Keratinocyte (primary cell): ENCODE data around the gene INHBB. TPM values are rescaled to one million over a fixed set of nuclear protein-coding genes. Genes with fewer than 3 reads are reported as not detected.

Experiments
- DNase-seq: peaks from one replicate; pipeline ENCODE4 v3.0.0-alpha.2; 2011; ENCODE audit warnings: low read depth, missing footprints, low spot score
- FAIRE-seq: peaks from 2 replicates; lab custom pipeline; 2011; peaks lifted over from hg19 to GRCh38; lab: Jason Lieb, UNC
- H2AFZ ChIP-seq: 2 replicates; pipeline ENCODE4 v1.6.0; 2012; ENCODE audit warnings: low read length, control low read depth, inconsistent platforms; ENCODE audit not compliant: control insufficient read depth
- H3K27ac ChIP-seq: 2 replicates; pipeline ENCODE4 v1.5.1; 2011; ENCODE audit warnings: low read length; ENCODE audit not compliant: control insufficient read depth, insufficient read depth
- H3K27me3 ChIP-seq: 3 replicates; pipeline ENCODE4 v1.6.0; 2011; ENCODE audit warnings: low read length; ENCODE audit not compliant: control insufficient read depth, insufficient read depth; ENCODE audit errors: extremely low read depth
- H3K36me3 ChIP-seq, 2 experiments: 2 replicates in 1 of 2; 3 replicates in 1 of 2; pipeline ENCODE4 v1.5.1; 2011; ENCODE audit warnings: low read length in 2 of 2, mild to moderate bottlenecking in 1 of 2; ENCODE audit not compliant: control insufficient read depth in 2 of 2, insufficient read depth in 2 of 2; ENCODE audit errors: extremely low read depth in 1 of 2
- H3K4me1 ChIP-seq: 3 replicates; pipeline ENCODE4 v1.5.1; 2011; ENCODE audit warnings: low read length; ENCODE audit not compliant: control insufficient read depth, insufficient read depth; ENCODE audit errors: extremely low read depth
- H3K4me2 ChIP-seq: 3 replicates; pipeline ENCODE4 v1.6.0; 2011; ENCODE audit warnings: low read depth, low read length; ENCODE audit not compliant: control insufficient read depth, insufficient read depth; ENCODE audit errors: extremely low read depth
- H3K4me3 ChIP-seq, 3 experiments: fragments of 200-600 bp in 1 of 3; sonication (generic) in 1 of 3; 2 replicates in 2 of 3; 3 replicates in 1 of 3; pipeline ENCODE4 v1.5.1; 2011 to 2016; ENCODE audit warnings: low read length in 3 of 3, mild to moderate bottlenecking in 3 of 3, control low read depth in 2 of 3, inconsistent platforms in 1 of 3, low read depth in 1 of 3, mixed read lengths in 1 of 3, mixed run types in 1 of 3, moderate library complexity in 1 of 3; ENCODE audit not compliant: control insufficient read depth in 2 of 3, insufficient read depth in 2 of 3; ENCODE audit errors: extremely low read depth in 1 of 3
- H3K79me2 ChIP-seq: 2 replicates; pipeline ENCODE4 v1.6.0; 2012; ENCODE audit warnings: low read length; ENCODE audit not compliant: control insufficient read depth, insufficient read depth
- H3K9ac ChIP-seq: 3 replicates; pipeline ENCODE4 v1.6.0; 2011; ENCODE audit warnings: low read length; ENCODE audit not compliant: control insufficient read depth, insufficient read depth; ENCODE audit errors: extremely low read depth
- H3K9me1 ChIP-seq: 3 replicates; pipeline ENCODE4 v1.6.0; 2011; ENCODE audit warnings: low read length; ENCODE audit not compliant: control insufficient read depth, insufficient read depth; ENCODE audit errors: extremely low read depth
- H3K9me3 ChIP-seq: 2 replicates; pipeline ENCODE4 v1.5.1; 2012; ENCODE audit warnings: low read depth, low read length; ENCODE audit not compliant: control insufficient read depth
- H4K20me1 ChIP-seq: 3 replicates; pipeline ENCODE4 v1.6.0; 2011; ENCODE audit warnings: low read length; ENCODE audit not compliant: control insufficient read depth, insufficient read depth; ENCODE audit errors: extremely low read depth
- EZH2 ChIP-seq: IDR thresholded peaks from one replicate; pipeline ENCODE4 v1.6.1; 2012; ENCODE audit warnings: inconsistent platforms, mild to moderate bottlenecking, low read length, moderate library complexity
- dilution Hi-C: fragments of 300-500 bp; cut with MboI; formaldehyde crosslinking; loops from one replicate; pipeline ENCODE4 v1.7.0; 2020; ENCODE audit warnings: low sequenced_read_pairs; ENCODE audit not compliant: extremely low pct_ligation_motif_present
- polyA plus RNA-seq, 5 experiments: library from polyadenylated mRNA; depleted of rRNA in 3 of 5; stranded (reverse) in 3 of 5; stranded (forward) in 1 of 5; unstranded in 1 of 5; fragments of >200 nt; gene quantifications; 1 replicate in 1 of 5; 2 replicates in 3 of 5; 3 replicates in 1 of 5; pipeline versions ENCODE4 v1.2.1 to v1.2.3, GENCODE V29; 2011 to 2012; ENCODE audit warnings: missing spikeins in 2 of 5, low read depth in 1 of 5, low replicate concordance in 1 of 5
- TF ChIP-seq, protein P1 (sequence below), 3 experiments: IDR thresholded peaks in 1 of 3; conservative IDR thresholded peaks in 1 of 3; optimal IDR thresholded peaks in 1 of 3; 2 replicates in 2 of 3; 3 replicates in 1 of 3; pipeline versions ENCODE3 to v1.5.1; 2011; ENCODE audit warnings: low read length in 3 of 3, mild to moderate bottlenecking in 3 of 3, moderate library complexity in 2 of 3, control low read depth in 1 of 3, inconsistent platforms in 1 of 3; ENCODE audit not compliant: insufficient read depth in 2 of 3; ENCODE audit errors: extremely low read depth in 1 of 3

Gene INHBB
- polyA plus RNA-seq, 1 donor (not counting 4 experiments of a cell fraction or from before 2014, with no cell fraction given), result not detected

DNA sequence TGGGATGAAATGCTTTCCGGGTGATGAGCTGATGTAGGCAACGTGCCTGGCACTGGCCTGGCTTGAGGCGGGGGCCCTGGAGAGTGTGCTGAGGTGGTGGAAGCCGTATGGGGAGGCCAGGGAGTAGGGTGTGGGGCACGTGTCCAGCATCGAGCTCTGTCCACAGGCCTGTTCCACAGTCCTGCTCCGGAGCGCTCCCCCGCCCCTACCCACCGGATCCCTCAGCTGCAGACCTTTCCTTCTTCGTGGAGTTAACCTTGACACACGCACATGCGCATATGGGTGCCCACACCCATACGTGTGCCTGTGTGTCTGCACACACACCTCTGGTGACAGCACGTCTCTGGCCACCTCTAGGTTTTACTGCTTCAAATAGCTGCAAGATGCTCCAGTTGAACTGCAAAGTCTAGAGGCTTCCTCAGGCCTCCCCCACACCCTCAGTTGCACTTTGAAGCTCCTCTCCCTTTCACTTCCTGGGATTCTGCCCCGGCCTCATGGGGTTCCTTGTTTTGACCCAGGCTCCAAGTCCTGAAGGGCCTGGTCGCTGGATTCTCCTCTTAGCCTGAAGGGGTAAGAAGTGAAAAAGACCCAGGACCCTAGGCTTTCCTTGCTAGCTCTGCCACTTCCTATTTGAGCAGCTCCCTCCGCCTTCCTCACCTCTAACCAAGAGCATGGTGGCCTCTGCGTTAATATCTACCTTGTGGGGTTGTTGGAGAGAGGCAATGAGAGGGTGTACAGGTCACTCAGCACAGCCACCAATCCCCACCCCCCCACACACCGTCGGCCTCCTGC, 49.5 kb downstream of the INHBB start:
- no peak overlapping the region for H3K4me3 ChIP-seq
- TF ChIP-seq EZH2, result no peak
- TF ChIP-seq, protein P1, sequence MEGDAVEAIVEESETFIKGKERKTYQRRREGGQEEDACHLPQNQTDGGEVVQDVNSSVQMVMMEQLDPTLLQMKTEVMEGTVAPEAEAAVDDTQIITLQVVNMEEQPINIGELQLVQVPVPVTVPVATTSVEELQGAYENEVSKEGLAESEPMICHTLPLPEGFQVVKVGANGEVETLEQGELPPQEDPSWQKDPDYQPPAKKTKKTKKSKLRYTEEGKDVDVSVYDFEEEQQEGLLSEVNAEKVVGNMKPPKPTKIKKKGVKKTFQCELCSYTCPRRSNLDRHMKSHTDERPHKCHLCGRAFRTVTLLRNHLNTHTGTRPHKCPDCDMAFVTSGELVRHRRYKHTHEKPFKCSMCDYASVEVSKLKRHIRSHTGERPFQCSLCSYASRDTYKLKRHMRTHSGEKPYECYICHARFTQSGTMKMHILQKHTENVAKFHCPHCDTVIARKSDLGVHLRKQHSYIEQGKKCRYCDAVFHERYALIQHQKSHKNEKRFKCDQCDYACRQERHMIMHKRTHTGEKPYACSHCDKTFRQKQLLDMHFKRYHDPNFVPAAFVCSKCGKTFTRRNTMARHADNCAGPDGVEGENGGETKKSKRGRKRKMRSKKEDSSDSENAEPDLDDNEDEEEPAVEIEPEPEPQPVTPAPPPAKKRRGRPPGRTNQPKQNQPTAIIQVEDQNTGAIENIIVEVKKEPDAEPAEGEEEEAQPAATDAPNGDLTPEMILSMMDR (optimal IDR thresholded peaks at IDR 0.05 in 1 of 3, IDR thresholded peaks at IDR 0.05 in 1 of 3, conservative IDR thresholded peaks at IDR 0.05 in 1 of 3; ENCODE audit: extremely low read depth in 1 of 3, insufficient read depth in 2 of 3, low read length in 3 of 3), result no peak
- no peak overlapping the region for H2AFZ ChIP-seq
- dilution Hi-C loops, result no loop called here
- no peak overlapping the region for H3K27ac ChIP-seq
- no peaks in the 10 kb centered on the region for H3K9me3 ChIP-seq
- FAIRE-seq, result no peak
- H3K9ac ChIP-seq, result no peak overlapping the region
- peaks cover 25% of the 10 kb centered on the region for H3K27me3 ChIP-seq
- no peaks in the 10 kb centered on the region for H3K36me3 ChIP-seq
- H3K79me2 ChIP-seq, result no peaks in the 10 kb centered on the region
- H3K4me1 ChIP-seq, result peaks cover 5% of the 10 kb centered on the region
- H4K20me1 ChIP-seq, result no peaks in the 10 kb centered on the region
- no peak for DNase-seq
- H3K9me1 ChIP-seq, result no peaks in the 10 kb centered on the region
- no peak overlapping the region for H3K4me2 ChIP-seq

DNA sequence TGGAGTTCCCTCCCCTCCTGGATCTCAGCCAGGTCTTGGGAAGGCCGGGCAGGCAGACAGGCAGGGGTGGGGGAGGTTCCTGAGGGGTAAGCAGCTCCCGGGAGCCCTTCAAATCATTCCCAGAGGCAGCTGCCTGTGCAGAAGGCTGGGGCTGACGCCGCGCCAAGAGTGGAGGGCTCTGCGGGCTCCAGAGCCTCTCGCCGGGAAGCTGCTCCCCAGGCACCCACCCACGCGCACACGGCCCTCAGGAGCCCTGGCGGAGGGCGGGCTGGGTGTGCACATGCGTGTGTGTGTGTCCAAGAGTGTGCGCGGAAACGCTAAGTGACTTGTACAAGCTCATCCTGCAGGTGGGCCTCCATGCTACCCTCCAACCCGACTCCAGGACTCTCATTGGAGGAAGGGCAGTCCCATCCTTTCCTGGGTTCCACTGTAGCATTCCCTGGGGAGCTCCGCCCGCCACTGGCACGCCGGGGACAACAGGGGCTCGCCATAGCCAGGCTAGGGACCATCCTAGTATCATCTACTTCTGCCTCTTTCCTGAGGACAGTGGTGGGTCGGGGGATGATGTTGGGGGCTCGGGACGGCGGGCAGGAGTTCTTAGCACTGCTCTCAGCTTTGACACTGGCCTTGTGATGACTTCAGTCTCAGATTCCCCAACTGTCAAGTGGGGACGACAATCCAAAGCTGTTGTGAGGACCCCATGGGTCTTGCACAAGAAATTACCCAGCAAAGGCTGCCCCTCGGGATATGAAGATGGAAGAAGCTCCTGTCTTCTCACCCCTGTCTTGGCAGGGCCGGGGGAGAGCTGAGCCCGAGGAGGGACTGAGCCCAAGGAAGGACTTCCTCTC, 50.3 kb downstream of the INHBB start:
- Histone ChIP-seq H3K27ac (no peak overlapping the region), H3K4me1 (peaks cover 5% of the 10 kb centered on the region), H2AFZ (no peak overlapping the region), H3K9ac (no peak overlapping the region), H3K4me2 (no peak overlapping the region), H3K9me3 (no peaks in the 10 kb centered on the region), H4K20me1 (no peaks in the 10 kb centered on the region), H3K4me3 (no peak overlapping the region), H3K9me1 (no peaks in the 10 kb centered on the region), H3K27me3 (peaks cover 31% of the 10 kb centered on the region), H3K36me3 (no peaks in the 10 kb centered on the region), H3K79me2 (no peaks in the 10 kb centered on the region)
- dilution Hi-C loops, result no loop called here
- DNase-seq (no peak), FAIRE-seq (no peak)
- no peak for TF ChIP-seq EZH2
- TF ChIP-seq, protein P1 (optimal IDR thresholded peaks at IDR 0.05 in 1 of 3, IDR thresholded peaks at IDR 0.05 in 1 of 3, conservative IDR thresholded peaks at IDR 0.05 in 1 of 3; ENCODE audit: extremely low read depth in 1 of 3, insufficient read depth in 2 of 3, low read length in 3 of 3), result no peak
